ENCODE data around the gene TGFB2. TPM values are rescaled to one million over a fixed set of nuclear protein-coding genes. Genes with fewer than 3 reads are reported as not detected.
A peak's percentile ranks its signal among the peaks of the same experiment; 100 is the strongest.
"Not testable (repeated sequence)": the region's sequence is repeated elsewhere in the genome, so short reads cannot be mapped to it uniquely, and the experiment has no call there.

TGFB2 gene
- total RNA-seq, 2 donors from 2014 or later: 4.3 to 8.7 TPM

DNA sequence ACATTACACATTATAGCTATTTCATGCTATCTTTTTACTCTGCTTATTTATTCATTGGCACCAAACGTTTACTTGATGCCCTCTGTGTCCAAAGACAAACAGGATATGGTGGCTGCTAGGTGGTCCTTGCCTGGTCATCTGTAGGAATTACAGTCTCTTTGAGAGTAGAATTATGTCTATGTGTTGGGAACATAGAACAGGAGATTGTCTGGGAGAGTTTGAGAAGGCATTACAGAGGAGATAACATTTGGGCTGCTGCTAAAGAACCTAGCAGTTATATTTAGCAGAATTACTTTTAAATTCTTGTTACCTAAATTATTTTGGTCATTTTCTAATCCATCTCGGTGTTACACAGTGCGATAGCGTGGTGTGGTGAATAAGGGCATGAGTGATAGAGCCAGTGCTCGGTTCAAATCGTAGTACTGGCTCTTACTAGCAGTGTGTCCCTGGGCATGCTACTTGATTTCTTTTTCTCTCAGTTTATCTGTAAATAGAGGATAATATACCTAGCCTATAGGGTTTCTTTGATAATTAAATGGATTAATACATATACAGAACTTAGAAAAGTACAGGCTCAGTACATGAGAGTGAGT, 39.6 kb upstream of the TGFB2 start:
- Histone ChIP-seq H3K27me3 (no peaks in the 10 kb centered on the region), H3K36me3 (no peaks in the 10 kb centered on the region), H3K4me1 (peaks cover 0 to 6% of the 10 kb centered on the region in 2 donors), H3K27ac (peak overlapping the region; percentile 56 to 81), H3K9me3 (no peaks in the 10 kb centered on the region), H3K4me3 (no peak overlapping the region)
- no peak for DNase-seq (ENCODE audit: low spot score)
- TF ChIP-seq, protein P1, sequence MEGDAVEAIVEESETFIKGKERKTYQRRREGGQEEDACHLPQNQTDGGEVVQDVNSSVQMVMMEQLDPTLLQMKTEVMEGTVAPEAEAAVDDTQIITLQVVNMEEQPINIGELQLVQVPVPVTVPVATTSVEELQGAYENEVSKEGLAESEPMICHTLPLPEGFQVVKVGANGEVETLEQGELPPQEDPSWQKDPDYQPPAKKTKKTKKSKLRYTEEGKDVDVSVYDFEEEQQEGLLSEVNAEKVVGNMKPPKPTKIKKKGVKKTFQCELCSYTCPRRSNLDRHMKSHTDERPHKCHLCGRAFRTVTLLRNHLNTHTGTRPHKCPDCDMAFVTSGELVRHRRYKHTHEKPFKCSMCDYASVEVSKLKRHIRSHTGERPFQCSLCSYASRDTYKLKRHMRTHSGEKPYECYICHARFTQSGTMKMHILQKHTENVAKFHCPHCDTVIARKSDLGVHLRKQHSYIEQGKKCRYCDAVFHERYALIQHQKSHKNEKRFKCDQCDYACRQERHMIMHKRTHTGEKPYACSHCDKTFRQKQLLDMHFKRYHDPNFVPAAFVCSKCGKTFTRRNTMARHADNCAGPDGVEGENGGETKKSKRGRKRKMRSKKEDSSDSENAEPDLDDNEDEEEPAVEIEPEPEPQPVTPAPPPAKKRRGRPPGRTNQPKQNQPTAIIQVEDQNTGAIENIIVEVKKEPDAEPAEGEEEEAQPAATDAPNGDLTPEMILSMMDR (IDR thresholded peaks at IDR 0.05): no peak

DNA sequence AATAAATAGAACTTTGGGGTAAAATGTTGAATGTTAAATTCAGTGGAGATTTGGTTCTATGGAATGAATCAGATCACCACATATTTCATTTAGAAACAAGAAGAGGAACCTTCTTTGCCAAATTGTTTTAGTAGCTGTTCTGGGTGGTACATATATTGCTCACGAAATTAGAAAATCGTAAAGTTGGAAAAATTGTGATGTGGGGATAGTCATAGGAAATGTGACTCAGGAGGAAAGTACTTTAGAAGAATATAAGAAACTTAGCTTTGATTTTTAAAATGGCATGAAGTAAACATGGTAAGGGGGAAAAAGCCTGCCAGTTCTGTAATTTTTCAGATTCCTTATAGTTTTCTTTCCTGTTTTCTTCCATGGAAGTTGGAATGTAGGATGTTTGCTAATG, 32.6 kb upstream of the TGFB2 start:
- Histone ChIP-seq H3K4me1 (no peaks in the 10 kb centered on the region), H3K27ac (no peak overlapping the region), H3K27me3 (no peaks in the 10 kb centered on the region), H3K36me3 (no peaks in the 10 kb centered on the region), H3K4me3 (no peak overlapping the region), H3K9me3 (no peaks in the 10 kb centered on the region)
- DNase-seq (ENCODE audit: low spot score): no peak
- TF ChIP-seq, protein P1 (IDR thresholded peaks at IDR 0.05): no peak

DNA sequence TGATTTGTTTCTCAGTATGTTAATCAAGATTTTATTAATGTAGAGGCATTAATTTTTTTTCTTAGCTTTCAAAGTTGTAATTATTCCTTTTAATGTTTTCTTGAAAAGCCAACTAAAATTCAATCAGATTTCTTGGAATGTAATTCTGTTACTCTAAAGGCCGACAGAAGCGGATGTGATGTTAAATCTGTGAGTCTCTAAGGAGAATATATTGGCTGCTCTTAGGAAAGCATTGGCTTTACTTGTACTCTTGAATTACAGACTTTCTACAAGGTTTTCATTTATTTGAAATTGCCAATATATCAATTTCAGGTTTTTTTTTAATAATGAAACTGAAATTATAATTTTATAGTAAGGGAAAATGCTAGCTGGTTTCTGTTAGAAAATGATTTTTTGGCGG, 30.8 kb upstream of the TGFB2 start:
- Histone ChIP-seq H3K4me3 (no peak overlapping the region), H3K4me1 (no peaks in the 10 kb centered on the region)

DNA sequence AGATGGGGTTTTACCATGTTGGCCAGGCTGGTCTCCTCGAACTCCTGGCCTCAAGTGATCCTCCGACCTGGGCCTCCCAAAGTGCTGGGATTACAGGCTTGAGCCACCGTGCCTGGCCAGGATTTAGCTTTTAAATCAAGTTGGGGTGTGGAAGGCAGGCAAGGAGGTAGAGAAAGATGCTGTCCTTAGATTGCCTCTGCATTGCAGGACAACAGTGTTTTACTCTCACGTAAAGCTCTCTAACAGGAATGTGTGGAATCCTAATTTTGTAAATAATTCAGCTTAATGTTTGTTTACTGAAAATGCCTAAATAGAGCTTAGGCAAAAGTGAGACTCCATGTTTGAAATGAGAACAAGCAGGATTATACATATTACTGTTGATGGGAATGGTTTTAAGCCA, 29.5 kb upstream of the TGFB2 start:
- no peak overlapping the region for H3K4me3 ChIP-seq
- H3K4me1 ChIP-seq: no peaks in the 10 kb centered on the region
- TF ChIP-seq, protein P1 (IDR thresholded peaks at IDR 0.05): no peak
- no peaks in the 10 kb centered on the region for H3K27me3 ChIP-seq
- no peaks in the 10 kb centered on the region for H3K36me3 ChIP-seq
- no peak overlapping the region for H3K27ac ChIP-seq
- no peak for DNase-seq (ENCODE audit: low spot score)
- H3K9me3 ChIP-seq: no peaks in the 10 kb centered on the region

More for the DNA sequence above, 30.8 kb upstream of the TGFB2 start:
- Histone ChIP-seq H3K27me3 (no peaks in the 10 kb centered on the region), H3K9me3 (no peaks in the 10 kb centered on the region), H3K27ac (no peak overlapping the region), H3K36me3 (no peaks in the 10 kb centered on the region)
- no peak for DNase-seq (ENCODE audit: low spot score)
- TF ChIP-seq, protein P1 (IDR thresholded peaks at IDR 0.05): no peak

DNA sequence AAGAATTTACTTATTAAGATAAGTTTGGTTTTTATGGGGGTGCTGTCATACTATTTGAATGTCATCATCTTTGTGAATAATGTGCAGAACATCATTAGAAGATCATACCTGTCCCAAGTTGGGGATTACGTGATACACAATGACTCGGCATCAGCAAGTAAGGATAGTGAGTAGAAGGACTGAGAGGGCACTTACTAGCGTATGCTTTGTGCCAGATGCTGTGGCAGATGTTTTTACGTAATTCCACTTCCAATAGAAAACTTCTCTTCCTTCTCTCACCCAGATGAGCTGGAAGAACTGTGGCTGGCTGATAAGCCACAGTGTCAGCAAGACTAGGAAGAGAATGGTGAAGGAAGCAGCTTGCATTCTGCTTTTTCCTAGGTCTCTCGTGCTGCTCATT, 28.1 kb upstream of the TGFB2 start:
- no peak overlapping the region for H3K4me3 ChIP-seq
- H3K36me3 ChIP-seq: no peaks in the 10 kb centered on the region
- TF ChIP-seq, protein P1 (IDR thresholded peaks at IDR 0.05): no peak
- H3K4me1 ChIP-seq: no peaks in the 10 kb centered on the region
- no peak for DNase-seq (ENCODE audit: low spot score)
- no peaks in the 10 kb centered on the region for H3K27me3 ChIP-seq
- H3K27ac ChIP-seq: no peak overlapping the region
- H3K9me3 ChIP-seq: no peaks in the 10 kb centered on the region

DNA sequence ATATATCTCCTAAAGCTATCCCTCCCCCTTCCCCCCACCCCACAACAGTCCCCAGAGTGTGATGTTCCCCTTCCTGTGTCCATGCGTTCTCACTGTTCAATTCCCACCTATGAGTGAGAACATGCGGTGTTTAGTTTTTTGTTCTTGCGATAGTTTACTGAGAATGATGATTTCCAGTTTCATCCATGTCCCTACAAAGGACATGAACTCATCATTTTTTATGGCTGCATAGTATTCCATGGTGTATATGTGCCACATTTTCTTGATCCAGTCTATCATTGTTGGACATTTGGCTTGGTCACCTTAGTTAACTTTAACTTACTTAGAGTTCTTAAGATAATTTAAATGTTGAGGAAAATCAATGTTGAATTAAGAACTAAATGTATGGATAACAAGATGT, 25.0 kb upstream of the TGFB2 start:
- H3K27me3 ChIP-seq; DNase-seq (ENCODE audit: low spot score); H3K4me1 ChIP-seq; H3K27ac ChIP-seq; H3K4me3 ChIP-seq; H3K9me3 ChIP-seq: not testable (repeated sequence)
- H3K36me3 ChIP-seq: peaks cover 14% of the 10 kb centered on the region

Measured in right atrium auricular region (tissue), 2 donors.